Activated CD8-positive, alpha-beta T cell treated with anti-CD3 and anti-CD28 coated beads, Interleukin-2, amount 10 ng/mL, durations not matched to agents 7 days and 5 days (primary cell): ENCODE measurements around the gene MYRFL. TPM values are rescaled to one million over a fixed set of nuclear protein-coding genes. Genes with fewer than 3 reads are reported as not detected.

Source experiments
- ATAC-seq: fragments of 150-1000 bp; cut with Tn5 transposase; one replicate; pipeline ENCODE4 v1.10.0; 2021; ENCODE audit warnings: moderate library complexity
- CTCF ChIA-PET: fragments of 350-600 bp; sonication (Branson Sonifier 250); formaldehyde crosslinking; loops from one replicate; lab custom pipeline; 2021; ENCODE audit warnings: antibody characterized with exemption; lab: Charles Lee
- POLR2A ChIA-PET: fragments of 350-600 bp; sonication (Branson Sonifier 250); formaldehyde crosslinking; loops from one replicate; lab custom pipeline; 2021; ENCODE audit warnings: antibody characterized with exemption; lab: Charles Lee
- DNase-seq: peaks from one replicate; pipeline ENCODE4 v3.0.0-alpha.2; 2020
- H3K27ac Mint-ChIP-seq: one replicate; pipeline ENCODE4 v1.8.0; 2021; ENCODE audit warnings: mild to moderate bottlenecking, mixed read lengths
- H3K27me3 Mint-ChIP-seq: one replicate; pipeline ENCODE4 v1.8.0; 2021; ENCODE audit warnings: low read depth, mixed read lengths
- H3K36me3 Mint-ChIP-seq: one replicate; pipeline ENCODE4 v1.8.0; 2021; ENCODE audit warnings: low read depth, mixed read lengths
- H3K4me1 Mint-ChIP-seq: one replicate; pipeline ENCODE4 v1.8.0; 2021; ENCODE audit warnings: low read depth, mixed read lengths
- H3K4me3 Mint-ChIP-seq: one replicate; pipeline ENCODE4 v1.8.0; 2021; ENCODE audit warnings: mild to moderate bottlenecking, mixed read lengths
- H3K9me3 Mint-ChIP-seq: one replicate; pipeline ENCODE4 v1.8.0; 2022; ENCODE audit warnings: mixed read lengths; ENCODE audit not compliant: insufficient read depth
- total RNA-seq, 2 experiments: library from RNA; stranded (reverse); gene quantifications; one replicate each; pipeline ENCODE4 v1.2.3, GENCODE V29; 2021

The MYRFL gene
- total RNA-seq, 2 experiments from 2014 or later = not detected

DNA sequence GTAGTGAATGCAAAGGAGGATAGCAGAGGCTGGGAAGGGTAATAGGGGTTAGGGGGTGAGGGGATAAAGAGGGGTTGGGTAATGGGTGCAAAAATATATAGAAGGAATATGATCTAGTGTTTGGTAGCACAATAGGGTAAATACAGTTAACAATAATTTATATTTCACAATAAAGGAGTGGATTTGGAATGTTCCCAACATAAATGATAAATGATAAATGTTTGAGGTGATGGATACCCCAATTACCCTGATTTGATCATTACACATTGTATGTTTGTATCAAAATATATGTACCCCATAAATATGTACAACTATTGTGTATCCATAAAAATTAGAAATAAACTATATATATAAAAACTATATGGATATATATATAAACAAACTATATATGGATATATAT, 999 bp upstream of the MYRFL start:
- POLR2A ChIA-PET = no interaction called here
- Mint-ChIP-seq H3K9me3 (no peaks in the 10 kb centered on the region), H3K4me1 (no peaks in the 10 kb centered on the region), H3K27ac (no peak overlapping the region), H3K36me3 (no peaks in the 10 kb centered on the region), H3K4me3 (no peak overlapping the region), H3K27me3 (peaks cover under 1% of the 10 kb centered on the region)
- no peak for DNase-seq
- CTCF ChIA-PET = no interaction called here
- ATAC-seq = no peak

DNA sequence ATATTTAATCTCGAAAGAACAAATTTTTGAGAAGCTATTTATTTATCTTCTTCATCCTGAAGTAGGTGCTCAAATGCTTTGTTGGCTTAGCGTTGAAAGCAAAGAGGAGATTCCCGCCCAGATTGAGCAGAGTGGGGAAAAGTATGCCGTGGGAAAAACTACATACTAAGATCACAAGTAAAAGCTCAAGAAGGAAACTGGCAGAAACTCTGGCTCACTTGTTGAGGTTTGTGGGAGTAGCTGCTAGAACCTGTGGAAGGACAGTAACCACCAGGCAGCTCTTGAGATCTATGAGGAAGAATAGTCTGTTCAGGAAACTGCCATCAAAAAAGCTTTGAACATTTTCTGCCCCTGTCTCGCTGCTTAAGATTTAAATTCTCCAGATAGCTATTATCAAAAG, 3.9 kb downstream of the MYRFL start:
- H3K36me3 Mint-ChIP-seq = no peaks in the 10 kb centered on the region
- H3K9me3 Mint-ChIP-seq = no peaks in the 10 kb centered on the region
- ChIA-PET CTCF (no interaction called here), POLR2A (no interaction called here)
- DNase-seq (no peak), ATAC-seq (no peak)
- H3K27ac Mint-ChIP-seq = no peak overlapping the region
- no peak overlapping the region for H3K4me3 Mint-ChIP-seq
- no peaks in the 10 kb centered on the region for H3K4me1 Mint-ChIP-seq
- H3K27me3 Mint-ChIP-seq = peaks cover 10% of the 10 kb centered on the region

DNA sequence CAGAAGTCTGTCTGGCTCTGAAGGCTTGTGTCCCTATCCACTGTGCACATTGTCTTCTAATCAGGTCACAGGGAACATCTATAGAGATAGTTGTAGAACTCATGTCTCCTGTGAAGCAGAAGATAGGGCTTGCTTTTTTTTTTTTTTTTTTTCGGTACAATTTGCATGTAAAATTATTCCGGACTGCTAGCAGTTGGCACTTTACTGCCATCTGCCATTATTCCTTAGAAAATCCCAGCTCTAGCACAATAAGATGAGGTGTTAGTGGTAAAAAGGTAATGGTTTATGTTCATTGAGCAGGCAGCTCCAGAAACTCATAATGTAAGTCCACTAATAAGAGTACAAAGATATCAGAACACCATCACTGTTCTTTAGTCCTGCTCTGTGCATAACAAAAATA, 8.7 kb downstream of the MYRFL start:
- Mint-ChIP-seq H3K27me3 (peaks cover 12% of the 10 kb centered on the region), H3K4me3 (no peak overlapping the region), H3K4me1 (no peaks in the 10 kb centered on the region), H3K9me3 (no peaks in the 10 kb centered on the region), H3K27ac (no peak overlapping the region), H3K36me3 (no peaks in the 10 kb centered on the region)
- no peak for ATAC-seq
- ChIA-PET POLR2A (no interaction called here), CTCF (no interaction called here)
- no peak for DNase-seq

DNA sequence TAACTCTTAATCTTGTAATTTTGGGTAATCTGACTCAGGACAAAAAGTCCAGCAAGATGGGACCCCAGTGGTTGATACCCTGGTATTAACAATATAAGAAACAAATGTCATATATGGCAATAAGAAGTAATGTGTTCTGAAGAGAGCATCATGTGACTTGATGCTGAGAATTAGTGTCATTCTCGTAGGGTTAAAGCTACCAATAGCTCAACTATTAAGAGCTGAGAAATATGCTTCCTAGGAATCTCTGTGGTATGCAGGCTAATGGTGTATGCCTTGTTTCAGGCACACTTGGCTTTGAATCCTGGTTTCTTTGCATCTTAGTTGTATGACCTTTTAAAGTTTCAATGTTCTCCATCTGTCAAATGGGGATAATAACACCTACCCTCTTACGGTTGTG, 9.1 kb downstream of the MYRFL start:
- Mint-ChIP-seq H3K27me3 (peaks cover 10% of the 10 kb centered on the region), H3K36me3 (no peaks in the 10 kb centered on the region), H3K27ac (no peak overlapping the region), H3K4me3 (no peak overlapping the region), H3K9me3 (no peaks in the 10 kb centered on the region), H3K4me1 (no peaks in the 10 kb centered on the region)
- DNase-seq (no peak), ATAC-seq (no peak)
- POLR2A ChIA-PET = no interaction called here
- CTCF ChIA-PET = no interaction called here

DNA sequence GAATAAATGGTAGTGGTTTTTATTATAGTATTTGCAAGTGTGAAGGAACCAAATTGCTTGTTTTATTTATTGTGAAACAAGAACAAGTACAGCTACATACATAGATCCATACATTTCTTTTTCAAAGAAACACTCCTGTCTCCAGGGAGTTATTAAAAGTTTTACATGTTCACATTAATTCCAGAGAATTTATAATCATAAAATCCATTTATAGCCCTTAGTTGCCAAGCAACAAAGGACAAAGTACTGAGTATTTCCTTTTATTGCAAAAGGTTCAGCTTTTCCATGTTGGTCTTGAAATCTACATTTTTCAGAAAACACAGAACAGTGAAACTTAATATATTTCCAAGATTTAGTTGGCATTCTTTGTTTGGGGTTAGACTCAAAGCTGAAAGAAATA, 9.5 kb downstream of the MYRFL start:
- H3K9me3 Mint-ChIP-seq = no peaks in the 10 kb centered on the region
- ChIA-PET POLR2A (no interaction called here), CTCF (no interaction called here)
- no peak for ATAC-seq
- H3K27ac Mint-ChIP-seq = no peak overlapping the region
- no peak for DNase-seq
- no peaks in the 10 kb centered on the region for H3K4me1 Mint-ChIP-seq
- H3K27me3 Mint-ChIP-seq = peaks cover 9% of the 10 kb centered on the region
- H3K4me3 Mint-ChIP-seq = no peak overlapping the region
- H3K36me3 Mint-ChIP-seq = no peaks in the 10 kb centered on the region

- H3K27me3 Mint-ChIP-seq = peaks cover 6% of the 10 kb centered on the region
- H3K36me3 Mint-ChIP-seq = no peaks in the 10 kb centered on the region
- no peak overlapping the region for H3K4me3 Mint-ChIP-seq
- H3K9me3 Mint-ChIP-seq = no peaks in the 10 kb centered on the region
- H3K27ac Mint-ChIP-seq = no peak overlapping the region
- ChIA-PET POLR2A (no interaction called here), CTCF (no interaction called here)
- ATAC-seq (no peak), DNase-seq (no peak)
- H3K4me1 Mint-ChIP-seq = no peaks in the 10 kb centered on the region
Observed at GRCh38 chr12:69835081-69835480, 10.1 kb downstream of the MYRFL start.

GRCh38 chr12:69836015-69836414, 11.0 kb downstream of the MYRFL start:
- DNase-seq (no peak), ATAC-seq (no peak)
- ChIA-PET CTCF (no interaction called here), POLR2A (no interaction called here)
- Mint-ChIP-seq H3K4me1 (no peaks in the 10 kb centered on the region), H3K27ac (no peak overlapping the region), H3K27me3 (peaks cover 9% of the 10 kb centered on the region), H3K4me3 (no peak overlapping the region), H3K36me3 (no peaks in the 10 kb centered on the region), H3K9me3 (no peaks in the 10 kb centered on the region)

DNA sequence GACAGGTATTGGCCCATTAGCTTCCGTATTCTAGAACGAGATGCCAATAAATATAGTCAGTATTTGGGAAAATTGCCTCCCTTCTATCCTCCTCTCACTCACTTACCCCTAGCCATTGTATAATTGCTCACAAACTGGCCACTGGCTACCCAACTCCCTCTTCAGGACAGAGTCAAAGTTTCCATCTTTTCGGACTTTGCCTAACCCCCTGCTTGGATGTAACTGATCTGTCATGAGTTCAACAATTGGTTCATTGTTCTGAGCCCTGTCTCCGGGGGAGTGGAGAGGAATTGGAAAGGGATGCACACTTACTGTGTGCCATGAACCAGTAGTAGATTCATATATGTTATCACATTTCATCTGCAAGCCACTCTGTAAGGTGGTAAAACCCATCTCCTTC, 12.2 kb downstream of the MYRFL start:
- H3K27ac Mint-ChIP-seq = no peak overlapping the region
- peaks cover 9% of the 10 kb centered on the region for H3K27me3 Mint-ChIP-seq
- ATAC-seq (no peak), DNase-seq (no peak)
- ChIA-PET CTCF (no interaction called here), POLR2A (no interaction called here)
- no peak overlapping the region for H3K4me3 Mint-ChIP-seq
- no peaks in the 10 kb centered on the region for H3K36me3 Mint-ChIP-seq
- H3K9me3 Mint-ChIP-seq = no peaks in the 10 kb centered on the region
- H3K4me1 Mint-ChIP-seq = no peaks in the 10 kb centered on the region

- H3K36me3 Mint-ChIP-seq = no peaks in the 10 kb centered on the region
- no peak overlapping the region for H3K4me3 Mint-ChIP-seq
- DNase-seq (no peak), ATAC-seq (no peak)
- H3K9me3 Mint-ChIP-seq = no peaks in the 10 kb centered on the region
- ChIA-PET CTCF (no interaction called here), POLR2A (no interaction called here)
- H3K27me3 Mint-ChIP-seq = peaks cover 6% of the 10 kb centered on the region
- H3K4me1 Mint-ChIP-seq = no peaks in the 10 kb centered on the region
- H3K27ac Mint-ChIP-seq = no peak overlapping the region
Observed at GRCh38 chr12:69837657-69838415, 12.8 kb downstream of the MYRFL start.

- H3K27ac Mint-ChIP-seq = no peak overlapping the region
- no peak for DNase-seq
- H3K4me1 Mint-ChIP-seq = no peaks in the 10 kb centered on the region
- peaks cover 5% of the 10 kb centered on the region for H3K27me3 Mint-ChIP-seq
- ATAC-seq = no peak
- ChIA-PET CTCF (no interaction called here), POLR2A (no interaction called here)
- H3K36me3 Mint-ChIP-seq = no peaks in the 10 kb centered on the region
- no peak overlapping the region for H3K4me3 Mint-ChIP-seq
- H3K9me3 Mint-ChIP-seq = no peaks in the 10 kb centered on the region
Observed at GRCh38 chr12:69840727-69841126, 15.7 kb downstream of the MYRFL start.

DNA sequence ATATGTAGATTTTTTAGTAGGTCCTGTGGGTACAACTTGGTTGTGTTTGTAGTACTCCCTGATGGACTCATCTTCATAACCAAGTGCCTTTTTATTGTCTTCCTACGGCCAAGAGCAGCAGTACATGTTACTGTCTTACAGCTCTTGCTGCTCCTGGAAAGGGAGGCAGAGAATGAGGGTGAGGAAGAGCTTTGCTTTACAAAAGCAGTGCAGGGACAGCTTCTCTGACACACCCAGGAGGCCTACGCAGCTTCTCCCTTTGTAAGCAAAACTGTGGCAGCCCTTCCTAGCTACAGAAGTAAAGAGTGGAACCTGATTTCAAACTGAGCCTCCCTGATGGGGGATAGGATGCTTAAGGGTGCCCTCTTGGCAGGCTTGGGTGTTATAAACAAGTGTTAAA, 18.6 kb downstream of the MYRFL start:
- POLR2A ChIA-PET = interaction anchor here (0.6 kb wide), 1 partner anchor 1714 kb away, joined by 3 read pairs; no protein-coding TSS in a partner anchor

DNA sequence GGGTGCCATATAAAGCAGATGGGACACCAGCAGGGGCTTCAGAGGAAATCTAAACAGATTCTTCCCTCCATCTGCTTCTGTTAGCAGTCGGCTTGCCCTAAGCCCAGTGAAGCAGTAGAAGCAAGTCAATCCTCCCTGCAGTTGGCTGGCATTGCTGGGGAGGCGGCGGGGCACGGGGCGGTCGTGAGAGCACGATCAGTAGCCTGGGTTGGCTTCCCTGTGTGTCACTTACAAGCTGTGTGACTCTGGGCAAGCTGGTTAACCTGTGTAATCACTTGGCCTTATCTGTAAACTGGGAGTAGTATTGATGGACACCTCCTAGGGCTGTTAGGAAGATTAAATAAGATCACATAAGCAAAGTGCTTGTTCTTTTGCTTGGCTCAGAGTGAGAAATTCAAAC, 19.4 kb downstream of the MYRFL start:
- DNase-seq = no peak
- Mint-ChIP-seq H3K9me3 (no peaks in the 10 kb centered on the region), H3K27ac (no peak overlapping the region), H3K4me1 (no peaks in the 10 kb centered on the region), H3K27me3 (peaks cover 5% of the 10 kb centered on the region), H3K4me3 (no peak overlapping the region), H3K36me3 (no peaks in the 10 kb centered on the region)
- ATAC-seq = no peak
- ChIA-PET POLR2A (no interaction called here), CTCF (no interaction called here)

More for the DNA sequence above, 18.6 kb downstream of the MYRFL start:
- Mint-ChIP-seq H3K4me3 (no peak overlapping the region), H3K27me3 (peaks cover 5% of the 10 kb centered on the region), H3K27ac (no peak overlapping the region), H3K36me3 (no peaks in the 10 kb centered on the region), H3K4me1 (no peaks in the 10 kb centered on the region), H3K9me3 (no peaks in the 10 kb centered on the region)
- CTCF ChIA-PET = no interaction called here
- DNase-seq (no peak), ATAC-seq (no peak)

GRCh38 chr12:69844836-69845235, 19.8 kb downstream of the MYRFL start:
- H3K27me3 Mint-ChIP-seq = peaks cover 7% of the 10 kb centered on the region
- POLR2A ChIA-PET = no interaction called here
- no peak overlapping the region for H3K27ac Mint-ChIP-seq
- H3K4me3 Mint-ChIP-seq = no peak overlapping the region
- ATAC-seq = no peak
- CTCF ChIA-PET = no interaction called here
- H3K9me3 Mint-ChIP-seq = no peaks in the 10 kb centered on the region
- no peaks in the 10 kb centered on the region for H3K36me3 Mint-ChIP-seq
- H3K4me1 Mint-ChIP-seq = no peaks in the 10 kb centered on the region
- DNase-seq = no peak
